Transverse colon (tissue), 4 donors: ENCODE data around the gene XCR1. TPM values are rescaled to one million over a fixed set of nuclear protein-coding genes. Genes with fewer than 3 reads are reported as not detected.

Experiments used
- DNase-seq: peaks from one replicate; pipeline ENCODE4 v3.0.0-alpha.2; 2019
- H3K27ac ChIP-seq, 4 donors: fragments of 200-600 bp; sonication (generic); 2 replicates each; pipeline ENCODE4 v1.5.1; 2016 to 2018; ENCODE audit warnings: inconsistent platforms in 4 of 4
- H3K27me3 ChIP-seq: fragments of 200-600 bp; sonication (generic); 2 replicates; pipeline ENCODE4 v1.5.1; 2017; ENCODE audit warnings: inconsistent platforms
- H3K36me3 ChIP-seq, 4 donors: fragments of 200-600 bp; sonication (generic); 2 replicates each; pipeline ENCODE4 v1.5.1; 2017 to 2019; ENCODE audit warnings: inconsistent platforms in 4 of 4
- H3K4me1 ChIP-seq, 4 donors: fragments of 200-600 bp; sonication (generic); 2 replicates each; pipeline ENCODE4 v1.5.1; 2017 to 2020; ENCODE audit warnings: inconsistent platforms in 4 of 4
- H3K4me3 ChIP-seq, 4 donors: fragments of 200-600 bp; sonication (generic); 1 replicate in 1 of 4; 2 replicates in 3 of 4; pipeline versions ENCODE4 v1.5.1 to v1.6.1; 2017 to 2019; ENCODE audit warnings: inconsistent platforms in 4 of 4
- H3K9me3 ChIP-seq, 2 donors: fragments of 200-600 bp; sonication (generic); 2 replicates each; pipeline ENCODE4 v1.5.1; 2017 to 2019; ENCODE audit warnings: inconsistent platforms in 2 of 2
- EP300 ChIP-seq: sonication (generic); formaldehyde crosslinking; IDR thresholded peaks from one replicate; pipeline ENCODE4 v1.6.1; 2017; ENCODE audit warnings: antibody characterized with exemption, low read depth
- POLR2A ChIP-seq: fragments of 450-650 bp; IDR thresholded peaks from one replicate; pipeline ENCODE4 v1.6.1; 2016; ENCODE audit warnings: antibody characterized with exemption, mild to moderate bottlenecking, moderate library complexity
- POLR2AphosphoS5 ChIP-seq, 3 donors: sonication (generic); formaldehyde crosslinking; IDR thresholded peaks; one replicate each; pipeline ENCODE4 v1.6.1; 2016; ENCODE audit warnings: antibody characterized with exemption in 3 of 3
- WGBS, 2 donors: methylation state at CpG; one replicate each; pipeline ENCODE4 v1.1.5; 2018; ENCODE audit warnings: low coverage in 1 of 2; 5-methylcytosine and 5-hydroxymethylcytosine counted together
- in situ Hi-C, 4 donors: fragments of 200-750 bp; cut with MboI; loops; one replicate each; pipeline versions ENCODE4 v1.15.0 to v1.15.1; 2017; ENCODE audit warnings: low sequenced_read_pairs in 3 of 4, low pct_ligation_motif_present in 1 of 4, low pct_unique_long_range_greater_than_20kb in 1 of 4
- intact Hi-C: fragments of 100-400 bp; cut with DNase I; formaldehyde crosslinking; loops from one replicate; pipeline ENCODE4 v1.15.1; 2023; ENCODE audit warnings: low total_unique reads
- total RNA-seq, 4 donors: library from RNA; depleted of rRNA; stranded (reverse); fragments of >200 nt; gene quantifications; one replicate each; pipeline ENCODE4 v1.1.0, GENCODE V29; 2016
- TF ChIP-seq, protein P1 (sequence below), 5 experiments: fragments of 200-600 bp in 3 of 5; fragments of 450-650 bp in 2 of 5; sonication (generic) in 3 of 5; IDR thresholded peaks; 1 replicate in 2 of 5; 2 replicates in 3 of 5; pipeline ENCODE4 v1.5.1; 2016 to 2017; ENCODE audit warnings: antibody characterized with exemption in 5 of 5, inconsistent platforms in 3 of 5, mild to moderate bottlenecking in 2 of 5, moderate library complexity in 1 of 5

XCR1 gene
- total RNA-seq, 4 donors from 2014 or later, result 0.14 to 0.32 TPM; not detected in 2

DNA sequence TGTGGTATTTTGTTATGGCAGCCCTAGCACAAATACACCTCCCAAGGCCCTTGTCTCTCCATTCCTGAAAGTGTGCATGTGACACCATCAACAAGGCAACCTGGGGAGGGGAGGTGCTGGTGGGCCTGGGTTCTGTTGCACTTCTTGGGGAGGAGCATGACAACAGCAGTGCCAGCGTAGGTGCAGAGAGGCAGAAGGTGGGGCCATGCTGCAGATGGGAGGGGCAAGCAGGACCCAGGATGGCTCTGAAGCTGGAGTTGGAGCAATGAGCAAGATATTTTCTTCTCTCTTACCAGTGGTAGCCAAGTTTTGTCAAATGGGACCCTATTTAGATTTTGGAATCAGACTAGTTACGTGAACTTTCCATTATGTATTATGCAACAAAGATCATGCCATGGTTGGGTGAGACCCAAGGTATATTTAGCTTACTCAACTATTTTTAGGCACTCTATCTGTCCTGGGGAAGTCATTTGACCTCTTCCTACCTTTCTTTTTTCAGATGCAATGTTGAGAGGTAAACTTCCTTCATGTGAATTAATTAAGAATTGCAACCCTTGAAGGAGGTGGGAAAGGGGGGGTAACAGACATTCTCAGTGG, 35.1 kb downstream of the XCR1 start:
- TF ChIP-seq, protein P1, sequence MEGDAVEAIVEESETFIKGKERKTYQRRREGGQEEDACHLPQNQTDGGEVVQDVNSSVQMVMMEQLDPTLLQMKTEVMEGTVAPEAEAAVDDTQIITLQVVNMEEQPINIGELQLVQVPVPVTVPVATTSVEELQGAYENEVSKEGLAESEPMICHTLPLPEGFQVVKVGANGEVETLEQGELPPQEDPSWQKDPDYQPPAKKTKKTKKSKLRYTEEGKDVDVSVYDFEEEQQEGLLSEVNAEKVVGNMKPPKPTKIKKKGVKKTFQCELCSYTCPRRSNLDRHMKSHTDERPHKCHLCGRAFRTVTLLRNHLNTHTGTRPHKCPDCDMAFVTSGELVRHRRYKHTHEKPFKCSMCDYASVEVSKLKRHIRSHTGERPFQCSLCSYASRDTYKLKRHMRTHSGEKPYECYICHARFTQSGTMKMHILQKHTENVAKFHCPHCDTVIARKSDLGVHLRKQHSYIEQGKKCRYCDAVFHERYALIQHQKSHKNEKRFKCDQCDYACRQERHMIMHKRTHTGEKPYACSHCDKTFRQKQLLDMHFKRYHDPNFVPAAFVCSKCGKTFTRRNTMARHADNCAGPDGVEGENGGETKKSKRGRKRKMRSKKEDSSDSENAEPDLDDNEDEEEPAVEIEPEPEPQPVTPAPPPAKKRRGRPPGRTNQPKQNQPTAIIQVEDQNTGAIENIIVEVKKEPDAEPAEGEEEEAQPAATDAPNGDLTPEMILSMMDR (IDR thresholded peaks at IDR 0.05), result no peak
- TF ChIP-seq POLR2A (no peak), POLR2AphosphoS5 (IDR thresholded peaks at IDR 0.05) (no peak), EP300 (no peak)
- H3K4me1 ChIP-seq, result peaks cover 23 to 68% (median 48%) of the 10 kb centered on the region in 4 donors
- H3K9me3 ChIP-seq, result no peaks in the 10 kb centered on the region
- in situ Hi-C loops (no loop called here), intact Hi-C loops (no loop called here)
- no peak for DNase-seq
- H3K4me3 ChIP-seq, result no peak overlapping the region
- peak overlapping the region; percentile 60 to 95 (median 94) for H3K27ac ChIP-seq
- no peaks in the 10 kb centered on the region for H3K27me3 ChIP-seq
- WGBS, 2 donors, result 69 to 71% methylated on average over 1 to 2 of the region's 2 CpGs
- no peaks in the 10 kb centered on the region for H3K36me3 ChIP-seq

DNA sequence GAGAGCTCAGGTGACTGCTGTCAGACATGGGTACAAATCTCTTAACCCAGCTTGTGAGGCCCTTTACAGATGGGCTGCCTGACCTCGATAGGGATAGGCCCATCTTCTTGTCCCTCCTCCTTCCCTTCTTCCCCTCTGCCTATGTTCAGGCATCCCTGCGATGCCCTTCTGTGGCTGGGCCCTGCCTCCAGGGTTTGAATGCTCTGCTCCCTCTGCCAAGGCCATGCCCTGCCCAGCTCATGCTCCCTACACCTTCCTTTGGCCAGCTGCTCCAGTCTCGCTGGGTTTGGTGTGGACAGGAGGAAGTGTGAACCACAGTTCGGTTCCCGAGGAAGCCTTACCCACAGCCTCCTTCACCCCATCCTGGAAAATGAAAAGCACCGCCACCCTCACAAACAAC, 35.9 kb downstream of the XCR1 start:
- DNase-seq, result no peak
- Histone ChIP-seq H3K4me1 (peaks cover 32 to 76% (median 57%) of the 10 kb centered on the region in 4 donors), H3K27ac (peak overlapping the region; percentile 60 to 95 (median 94)), H3K27me3 (no peaks in the 10 kb centered on the region), H3K4me3 (no peak overlapping the region), H3K36me3 (no peaks in the 10 kb centered on the region), H3K9me3 (no peaks in the 10 kb centered on the region)
- no peak for TF ChIP-seq EP300
- TF ChIP-seq POLR2AphosphoS5 (IDR thresholded peaks at IDR 0.05), result no peak
- TF ChIP-seq, protein P1 (IDR thresholded peaks at IDR 0.05), result no peak
- TF ChIP-seq POLR2A, result no peak
- intact Hi-C loops, result no loop called here
- in situ Hi-C loops, result no loop called here
- 20 to 81% methylated on average over 1 to 6 of the region's 6 CpGs for WGBS, 2 donors

DNA sequence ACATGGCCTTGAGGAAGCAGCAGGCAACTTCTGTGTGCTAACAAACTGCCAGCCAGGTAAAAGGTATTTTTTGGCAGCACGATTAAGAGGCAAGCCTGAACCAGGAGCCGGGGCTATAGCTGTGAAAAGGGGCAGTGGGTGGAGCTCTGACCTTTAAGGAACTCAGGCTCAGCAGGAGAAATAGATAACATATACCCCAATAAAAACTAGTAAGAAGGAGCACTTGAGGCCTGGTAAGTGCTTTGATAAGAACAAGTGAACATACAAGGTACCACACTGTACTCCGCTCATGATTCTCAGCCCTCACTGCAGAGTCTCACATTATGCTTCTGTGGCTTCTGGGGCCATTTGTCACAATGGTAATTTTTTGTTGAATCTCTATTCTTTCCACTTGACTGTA, 37.1 kb downstream of the XCR1 start:
- WGBS, 2 donors, result 49 to 90% methylated on average over 1 to 3 of the region's 3 CpGs
- no peaks in the 10 kb centered on the region for H3K9me3 ChIP-seq
- intact Hi-C loops (no loop called here), in situ Hi-C loops (no loop called here)
- no peaks in the 10 kb centered on the region for H3K36me3 ChIP-seq
- DNase-seq, result no peak
- peaks cover 36 to 81% (median 66%) of the 10 kb centered on the region in 4 donors for H3K4me1 ChIP-seq
- H3K27ac ChIP-seq, result peak overlapping the region; percentile 82 to 86 (median 84)
- TF ChIP-seq POLR2A (no peak), EP300 (no peak), POLR2AphosphoS5 (IDR thresholded peaks at IDR 0.05) (no peak)
- TF ChIP-seq, protein P1 (IDR thresholded peaks at IDR 0.05), result no peak
- no peak overlapping the region for H3K4me3 ChIP-seq
- H3K27me3 ChIP-seq, result no peaks in the 10 kb centered on the region

DNA sequence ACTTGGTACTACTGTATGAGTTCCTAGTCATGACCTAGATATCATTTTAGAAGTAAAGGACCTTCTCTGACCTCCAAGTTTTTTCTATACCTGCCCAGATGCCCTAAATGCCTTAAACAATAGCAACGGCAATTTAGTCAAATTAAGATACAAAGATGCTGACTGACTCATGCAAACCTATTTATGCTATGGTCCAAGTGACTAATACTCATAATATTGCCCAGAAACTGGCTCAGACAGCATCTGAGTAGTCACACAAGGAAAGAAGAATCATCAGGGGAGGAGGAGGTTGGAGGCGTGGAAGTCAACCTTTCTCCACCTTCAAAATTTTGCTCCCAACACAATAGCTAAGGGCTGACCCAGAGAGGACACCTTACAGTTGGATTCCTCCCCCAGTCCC, 38.5 kb downstream of the XCR1 start:
- DNase-seq, result no peak
- H3K36me3 ChIP-seq, result peaks cover 0 to 2% (median 0%) of the 10 kb centered on the region in 4 donors
- WGBS, 2 donors, result 30 to 70% methylated on average over 1 to 2 of the region's 2 CpGs
- H3K27ac ChIP-seq, result peak overlapping the region; percentile 82 to 86 (median 84)
- H3K27me3 ChIP-seq, result no peaks in the 10 kb centered on the region
- TF ChIP-seq, protein P1 (IDR thresholded peaks at IDR 0.05), result no peak
- no peak for TF ChIP-seq POLR2AphosphoS5 (IDR thresholded peaks at IDR 0.05)
- no peak for TF ChIP-seq POLR2A
- TF ChIP-seq EP300, result no peak
- H3K9me3 ChIP-seq, result no peaks in the 10 kb centered on the region
- H3K4me3 ChIP-seq, result no peak overlapping the region
- peaks cover 32 to 80% (median 59%) of the 10 kb centered on the region in 4 donors for H3K4me1 ChIP-seq
- in situ Hi-C loops, result no loop called here
- intact Hi-C loops, result no loop called here
